Mesangial cell (primary cell): ENCODE measurements around the gene ABCA3. TPM values are rescaled to one million over a fixed set of nuclear protein-coding genes. Genes with fewer than 3 reads are reported as not detected.

Source experiments
- total RNA-seq: library from RNA; depleted of rRNA; stranded (reverse); fragments of >200 nt; gene quantifications from 2 replicates; pipeline ENCODE4 v1.2.3, GENCODE V29; 2015

Gene ABCA3
- 7.8 and 33.0 TPM in 2 replicates for total RNA-seq

DNA sequence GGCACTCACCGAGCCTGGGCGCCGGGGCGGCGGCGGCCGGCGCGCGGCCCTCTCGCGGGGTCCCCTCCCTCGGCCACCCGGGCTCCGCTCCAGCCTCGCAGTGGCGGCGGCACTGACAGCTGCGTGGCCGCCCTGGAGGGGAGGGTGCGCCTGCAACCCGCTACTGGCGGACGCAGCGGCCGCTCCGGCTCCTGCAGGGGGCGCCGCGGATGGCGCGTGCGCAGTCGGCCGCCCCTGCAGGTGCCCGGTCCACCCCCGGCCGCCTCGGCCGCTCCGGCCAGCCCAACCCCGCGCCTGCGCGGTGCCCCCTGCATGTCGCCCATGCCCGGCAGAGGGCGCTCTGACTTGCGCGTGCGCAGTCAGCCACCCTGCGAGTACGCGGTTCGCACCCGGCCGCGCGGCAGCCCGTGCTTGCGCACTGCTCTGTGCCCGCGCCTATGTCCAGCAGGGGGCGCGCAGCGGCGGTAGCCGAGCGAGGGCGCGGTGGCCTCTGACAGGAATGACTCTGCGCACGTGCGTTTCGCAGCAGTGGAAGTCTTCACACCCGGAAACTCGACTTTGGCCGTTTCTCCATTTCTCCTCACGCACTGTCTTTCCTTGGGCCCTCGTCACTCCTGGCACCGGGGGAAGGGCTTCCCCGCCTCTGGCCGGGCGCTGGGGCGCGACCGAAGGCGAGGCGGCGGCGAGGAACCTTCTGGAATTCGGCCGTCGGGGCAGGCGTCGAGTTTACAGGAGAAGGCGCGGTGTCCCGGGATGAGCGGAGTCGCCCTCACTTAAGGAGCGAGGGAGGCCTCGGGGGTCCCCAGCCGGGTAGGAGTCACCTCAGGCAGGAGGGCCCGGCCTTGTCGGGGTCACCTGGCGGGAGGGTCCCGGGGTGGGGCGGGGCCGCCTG, at the start of gene ABCA3:
ABCA3 (minus strand) TSS at position 165 of the 892 bp plus-strand sequence. CDS start 14,262 bp downstream, outside the sequence.

DNA sequence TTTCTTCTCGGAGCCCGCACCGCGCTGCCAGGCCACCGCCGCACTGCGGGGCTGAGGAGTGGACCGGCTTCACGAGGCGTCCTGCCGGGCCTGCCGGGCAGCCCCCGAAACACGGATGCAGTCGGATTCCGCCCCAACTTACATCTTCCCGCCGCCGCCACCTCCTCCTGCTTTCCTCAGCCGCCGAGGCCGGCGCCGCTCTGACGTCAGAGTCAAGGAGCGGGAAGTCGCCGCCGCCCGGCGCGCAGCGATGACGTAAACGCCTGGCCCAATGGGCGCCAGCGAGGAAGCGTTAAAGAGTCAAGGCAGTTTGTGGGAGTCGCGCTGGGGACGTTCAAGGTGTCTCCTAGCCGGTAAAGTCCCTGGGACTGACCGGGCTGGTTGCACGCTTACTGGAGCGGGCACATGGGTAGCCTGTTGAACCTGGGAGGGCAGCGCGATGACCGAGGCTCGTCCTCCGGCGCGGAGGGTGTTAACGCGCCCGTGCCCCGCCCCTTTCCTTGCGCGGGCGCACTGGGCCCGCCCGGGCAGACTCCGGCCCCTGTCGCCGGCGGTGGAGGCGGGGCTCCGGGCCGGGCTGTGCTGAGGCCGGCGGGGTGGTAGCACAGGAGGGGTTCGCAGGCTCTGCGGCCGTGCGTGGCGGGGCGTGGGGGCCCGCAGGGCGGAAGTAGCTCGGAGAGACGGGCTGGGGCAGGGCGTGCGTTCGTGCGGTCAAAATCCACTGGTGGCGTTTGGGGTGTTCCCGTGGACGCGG, 72.4 kb downstream of the ABCA3 start, which contains the start of gene RNPS1:
RNPS1 (minus strand) TSS at position 214 of the 754 bp plus-strand sequence. CDS start 3,483 bp downstream, outside the sequence.

GRCh38 chr16:2251296-2252111, 89.0 kb downstream of the ABCA3 start, which contains the start of gene ECI1:
Gene ECI1 (minus strand): TSS chr16:2251587. CDS start chr16:2251566, 21 bp downstream.

GRCh38 chr16:2236337-2237101, 104.0 kb downstream of the ABCA3 start, which contains the start of gene DNASE1L2:
Gene DNASE1L2 (plus strand): TSS chr16:2236444. CDS start chr16:2236817, 373 bp downstream.

Other genes starting within 250 kb of the ABCA3 start
- gene PKD1, start 204.8 kb downstream of the ABCA3 start, total RNA-seq, result 113 and 120 TPM in 2 replicates
- gene RAB26, start 192.1 kb downstream of the ABCA3 start, total RNA-seq, result 0.65 and 5.7 TPM in 2 replicates
- 84.1 and 96.6 TPM in 2 replicates for gene TRAF7, start 184.9 kb downstream of the ABCA3 start, total RNA-seq
- gene CASKIN1, start 144.1 kb downstream of the ABCA3 start, total RNA-seq, result 0.16 and 0.38 TPM in 2 replicates
- gene MLST8, start 135.3 kb downstream of the ABCA3 start, total RNA-seq, result 129 and 184 TPM in 2 replicates
- gene BRICD5, start 129.9 kb downstream of the ABCA3 start, total RNA-seq, result 2.1 and 3.8 TPM in 2 replicates
- 13.7 and 41.7 TPM in 2 replicates for gene PGP, start 125.9 kb downstream of the ABCA3 start, total RNA-seq
- gene E4F1, start 117.1 kb downstream of the ABCA3 start, total RNA-seq, result 28.2 and 34.0 TPM in 2 replicates
- 0.51 TPM in 1 of 2 replicates, not detected in the other for gene DNASE1L2, start 104.3 kb downstream of the ABCA3 start, total RNA-seq
- 53.1 and 107 TPM in 2 replicates for gene ECI1, start 89.1 kb downstream of the ABCA3 start, total RNA-seq
- gene RNPS1, start 72.6 kb downstream of the ABCA3 start, total RNA-seq, result 152 and 250 TPM in 2 replicates
- 6.6 and 63.1 TPM in 2 replicates for gene CCNF, start 88.7 kb upstream of the ABCA3 start, total RNA-seq
- 5.3 and 39.9 TPM in 2 replicates for gene TEDC2, start 119.4 kb upstream of the ABCA3 start, total RNA-seq
- 0.16 and 3.4 TPM in 2 replicates for gene NTN3, start 130.6 kb upstream of the ABCA3 start, total RNA-seq
- gene TBC1D24, start 134.4 kb upstream of the ABCA3 start, total RNA-seq, result 9.8 and 10.5 TPM in 2 replicates
- 61.9 and 90.8 TPM in 2 replicates for gene ATP6V0C, start 173.2 kb upstream of the ABCA3 start, total RNA-seq
- gene AMDHD2, start 179.6 kb upstream of the ABCA3 start, total RNA-seq, result 45.9 and 46.0 TPM in 2 replicates
- gene CEMP1, start 190.7 kb upstream of the ABCA3 start, total RNA-seq, result not detected in 2 replicates
- gene PDPK1, start 197.3 kb upstream of the ABCA3 start, total RNA-seq, result 16.6 and 18.9 TPM in 2 replicates